CD4-positive, alpha-beta T cell treated with Interleukin-15 for 4 hours (primary cell): ENCODE measurements around the gene TMEM125.

Source experiments
- DNase-seq: peaks from one replicate; pipeline ENCODE4 v3.0.0-alpha.2; 2020; ENCODE audit warnings: low spot score

TMEM125 gene

GRCh38 chr1:43247256-43247921 is 22.4 kb upstream of the TMEM125 start:
- DNase-seq, result no peak

GRCh38 chr1:43250351-43250761 is 19.4 kb upstream of the TMEM125 start:
- DNase-seq, result no peak

- DNase-seq, result no peak
Measured at GRCh38 chr1:43251024-43251423, 18.8 kb upstream of the TMEM125 start.

- no peak for DNase-seq
Measured at GRCh38 chr1:43252225-43252624, 17.6 kb upstream of the TMEM125 start.

GRCh38 chr1:43253173-43253572 is 16.6 kb upstream of the TMEM125 start:
- no peak for DNase-seq

- no peak for DNase-seq
Measured at GRCh38 chr1:43253876-43254275, 15.9 kb upstream of the TMEM125 start.

- no peak for DNase-seq
Measured at GRCh38 chr1:43255438-43256210, 14.2 kb upstream of the TMEM125 start.

- no peak for DNase-seq
Measured at GRCh38 chr1:43256675-43257570, 12.9 kb upstream of the TMEM125 start.

- DNase-seq, result no peak
Measured at GRCh38 chr1:43258370-43258769, 11.4 kb upstream of the TMEM125 start.

GRCh38 chr1:43265431-43265830 is 4.4 kb upstream of the TMEM125 start:
- DNase-seq, result no peak

GRCh38 chr1:43266881-43267280 is 2.9 kb upstream of the TMEM125 start:
- no peak for DNase-seq

GRCh38 chr1:43267291-43267805 is 2.4 kb upstream of the TMEM125 start:
- no peak for DNase-seq

- no peak for DNase-seq
Measured at GRCh38 chr1:43267818-43268425, 1.9 kb upstream of the TMEM125 start.

GRCh38 chr1:43270421-43271095 is 775 bp downstream of the TMEM125 start:
- DNase-seq, result no peak

GRCh38 chr1:43271186-43272118 is 1.7 kb downstream of the TMEM125 start:
- no peak for DNase-seq

- DNase-seq, result no peak
Measured at GRCh38 chr1:43272161-43272560, 2.4 kb downstream of the TMEM125 start.

GRCh38 chr1:43272576-43273571 is 3.1 kb downstream of the TMEM125 start:
- no peak for DNase-seq

GRCh38 chr1:43273708-43274107 is 3.9 kb downstream of the TMEM125 start:
- no peak for DNase-seq
